ENCODE measurements around the gene MDM1. TPM values are rescaled to one million over a fixed set of nuclear protein-coding genes. Genes with fewer than 3 reads are reported as not detected.

Gene MDM1
- total RNA-seq, 2 experiments from 2014 or later: 26.2 to 30.8 TPM

GRCh38 chr12:68367903-68368302 is 35.7 kb upstream of the MDM1 start:
- intact Hi-C loops (cut with micrococcal nuclease; ENCODE audit: unreplicated experiment): no loop called here
- H3K79me2 ChIP-seq (ENCODE audit: insufficient read depth, low read depth, low read length): no peaks in the 10 kb centered on the region
- H2AFZ ChIP-seq (ENCODE audit: low read length): no peak overlapping the region
- TF ChIP-seq CTCF (conservative IDR thresholded peaks at IDR 0.05; ENCODE audit: low read length) (no peak), EZH2phosphoT487 (IDR thresholded peaks at IDR 0.05; ENCODE audit: borderline replicate concordance, low read depth, low read length) (no peak)
- POLR2A ChIA-PET: no interaction called here
- peaks cover 10% of the 10 kb centered on the region for H3K4me1 ChIP-seq (ENCODE audit: insufficient read depth, low read length, poor library complexity, severe bottlenecking)
- H3K4me3 ChIP-seq (ENCODE audit: low read depth, low read length, poor library complexity, severe bottlenecking): no peak overlapping the region
- H3K9me3 ChIP-seq (ENCODE audit: low read length): no peaks in the 10 kb centered on the region
- no peak overlapping the region for H3K4me2 ChIP-seq (ENCODE audit: low read length)
- no peaks in the 10 kb centered on the region for H3K36me3 ChIP-seq (ENCODE audit: insufficient read depth, low read length)
- H3K9me2 ChIP-seq (ENCODE audit: insufficient read depth, low read length): no peaks in the 10 kb centered on the region
- no TSS peak for BruUV-seq (replicated peaks)
- no peaks in the 10 kb centered on the region for H4K20me1 ChIP-seq (ENCODE audit: insufficient read depth, low read length)
- DNase-seq (ENCODE audit: low spot score): no peak
- CTCF ChIA-PET (ENCODE audit: unreplicated experiment): no interaction called here
- no peak overlapping the region for H3K27ac ChIP-seq (ENCODE audit: low read depth, low read length, poor library complexity, severe bottlenecking)

DNA sequence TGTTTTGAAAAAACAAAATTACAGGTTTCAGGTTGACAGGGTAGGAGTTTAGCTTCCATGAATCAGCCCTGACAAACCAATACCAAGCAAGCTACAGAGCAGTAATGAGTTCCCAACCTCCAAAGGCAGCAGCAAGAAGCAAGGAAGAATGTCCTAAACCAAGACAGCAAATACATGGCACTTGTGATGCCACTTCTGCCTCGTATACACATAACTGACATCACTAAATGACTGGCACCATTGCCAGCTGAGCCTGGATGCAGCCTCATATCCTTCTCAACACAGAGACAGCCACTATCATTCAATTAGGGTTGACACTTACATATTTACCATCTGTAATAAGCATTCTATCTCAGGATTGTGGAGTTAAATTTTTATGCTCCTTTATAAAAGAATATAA is 35.0 kb upstream of the MDM1 start:
- no peaks in the 10 kb centered on the region for H3K9me3 ChIP-seq (ENCODE audit: low read length)
- no peaks in the 10 kb centered on the region for H3K9me2 ChIP-seq (ENCODE audit: insufficient read depth, low read length)
- H2AFZ ChIP-seq (ENCODE audit: low read length): no peak overlapping the region
- H3K27ac ChIP-seq (ENCODE audit: low read depth, low read length, poor library complexity, severe bottlenecking): no peak overlapping the region
- H3K79me2 ChIP-seq (ENCODE audit: insufficient read depth, low read depth, low read length): no peaks in the 10 kb centered on the region
- no peak for TF ChIP-seq EZH2phosphoT487 (IDR thresholded peaks at IDR 0.05; ENCODE audit: borderline replicate concordance, low read depth, low read length)
- no peak for TF ChIP-seq CTCF (conservative IDR thresholded peaks at IDR 0.05; ENCODE audit: low read length)
- H3K4me3 ChIP-seq (ENCODE audit: low read depth, low read length, poor library complexity, severe bottlenecking): no peak overlapping the region
- ChIA-PET CTCF (ENCODE audit: unreplicated experiment) (no interaction called here), POLR2A (no interaction called here)
- no peaks in the 10 kb centered on the region for H4K20me1 ChIP-seq (ENCODE audit: insufficient read depth, low read length)
- peaks cover 10% of the 10 kb centered on the region for H3K4me1 ChIP-seq (ENCODE audit: insufficient read depth, low read length, poor library complexity, severe bottlenecking)
- DNase-seq (ENCODE audit: low spot score): no peak
- no peaks in the 10 kb centered on the region for H3K36me3 ChIP-seq (ENCODE audit: insufficient read depth, low read length)
- BruUV-seq (replicated peaks): no TSS peak
- H3K4me2 ChIP-seq (ENCODE audit: low read length): no peak overlapping the region
- intact Hi-C loops (cut with micrococcal nuclease; ENCODE audit: unreplicated experiment): no loop called here

GRCh38 chr12:68364893-68365725 is 32.9 kb upstream of the MDM1 start:
- Histone ChIP-seq H3K79me2 (ENCODE audit: insufficient read depth, low read depth, low read length) (no peaks in the 10 kb centered on the region), H3K4me1 (ENCODE audit: insufficient read depth, low read length, poor library complexity, severe bottlenecking) (peaks cover 10% of the 10 kb centered on the region), H3K4me2 (ENCODE audit: low read length) (peak overlapping the region; percentile 28; the same call in 1 of the 2 replicates), H2AFZ (ENCODE audit: low read length) (peak overlapping the region; percentile 86), H3K9me3 (ENCODE audit: low read length) (no peaks in the 10 kb centered on the region), H3K36me3 (ENCODE audit: insufficient read depth, low read length) (no peaks in the 10 kb centered on the region), H3K27ac (ENCODE audit: low read depth, low read length, poor library complexity, severe bottlenecking) (no peak overlapping the region), H4K20me1 (ENCODE audit: insufficient read depth, low read length) (no peaks in the 10 kb centered on the region), H3K4me3 (ENCODE audit: low read depth, low read length, poor library complexity, severe bottlenecking) (no peak overlapping the region), H3K9me2 (ENCODE audit: insufficient read depth, low read length) (no peaks in the 10 kb centered on the region)
- CTCF ChIA-PET (ENCODE audit: unreplicated experiment): no interaction called here
- POLR2A ChIA-PET: interaction anchor here (0.6 kb wide), 1 partner anchor 28 kb away, joined by 3 read pairs; no protein-coding TSS in a partner anchor
- BruUV-seq (replicated peaks): no TSS peak
- intact Hi-C loops (cut with micrococcal nuclease; ENCODE audit: unreplicated experiment): no loop called here
- no peak for TF ChIP-seq CTCF (conservative IDR thresholded peaks at IDR 0.05; ENCODE audit: low read length)
- TF ChIP-seq EZH2phosphoT487 (IDR thresholded peaks at IDR 0.05; ENCODE audit: borderline replicate concordance, low read depth, low read length): no peak
- peak; percentile 5 for DNase-seq (ENCODE audit: low spot score)
